ENCODE measurements around the gene TDRKH. TPM values are rescaled to one million over a fixed set of nuclear protein-coding genes. Genes with fewer than 3 reads are reported as not detected.
A peak's percentile ranks its signal among the peaks of the same experiment; 100 is the strongest.

TDRKH gene
- total and polyA plus RNA-seq, 2 of the 13 experiments (the other 11 are each of a cell fraction or from before 2014, with no cell fraction given): 3.9 to 5.4 TPM

DNA sequence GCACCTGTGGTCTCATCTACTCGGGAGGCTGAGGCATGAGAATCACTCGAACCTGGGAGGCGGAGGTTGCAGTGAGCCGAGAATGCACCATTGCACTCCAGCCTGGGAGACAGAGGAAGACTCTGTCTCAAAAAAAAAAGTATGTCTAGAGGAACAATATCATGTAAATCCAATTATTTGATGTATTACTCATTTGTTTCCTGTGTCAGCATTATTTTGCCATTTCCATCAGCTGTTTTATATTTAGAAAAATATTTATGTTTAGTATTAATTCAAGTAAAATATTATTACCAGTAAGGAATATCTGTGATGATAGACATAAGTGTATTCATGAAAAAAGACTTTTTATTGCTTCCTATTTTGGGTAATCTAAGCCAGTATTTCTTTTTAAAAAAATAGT lies 13.0 kb downstream of the TDRKH start:
- Histone ChIP-seq H2AFZ (ENCODE audit: low read length) (no peak overlapping the region), H3K79me2 (ENCODE audit: insufficient read depth, low read length) (no peaks in the 10 kb centered on the region), H3K36me3 (replicated peaks in 1 of 2; ENCODE audit: control insufficient read depth in 1 of 2, insufficient read depth in 2 of 2, low read length in 2 of 2) (no peaks in the 10 kb centered on the region; a peak in 1 of 5 replicates), H3K9me3 (ENCODE audit: low read length) (no peaks in the 10 kb centered on the region), H4K20me1 (ENCODE audit: insufficient read depth, low read length) (no peaks in the 10 kb centered on the region), H3K27me3 (ENCODE audit: control insufficient read depth in 1 of 2, insufficient read depth in 2 of 2, low read length in 2 of 2) (no peaks in the 10 kb centered on the region), H3K4me1 (ENCODE audit: insufficient read depth, low read length) (no peaks in the 10 kb centered on the region), H3K4me3 (replicated peaks in 1 of 3; ENCODE audit: insufficient read depth in 1 of 3, low read depth in 2 of 3, low read length in 3 of 3) (no peak overlapping the region), H3K9ac (ENCODE audit: insufficient read depth, low read depth, low read length) (no peak overlapping the region), H3K27ac (ENCODE audit: extremely low read length, insufficient read depth, low read length) (no peak overlapping the region), H3K4me2 (ENCODE audit: low read depth, low read length) (no peak overlapping the region)
- ChIA-PET POLR2A (interaction anchor here (1.4 kb wide), 1 partner anchor 14 kb away, joined by 3 read pairs; the partner anchor contains the start of gene MRPL9), CTCF (ENCODE audit: low intra/inter-chr PET ratio, low total read pairs) (no interaction called here)
- intact Hi-C loops (cut with micrococcal nuclease; ENCODE audit: unreplicated experiment) (no loop called here), in situ Hi-C loops (cut with HindIII; ENCODE audit: extremely low pct_ligation_motif_present, low pct_unique_long_range_greater_than_20kb) (no loop called here)
- no peak for TF ChIP-seq ZNF510 (CRISPR knock-in tag; IDR thresholded peaks at IDR 0.05; ENCODE audit: low read depth)
- TF ChIP-seq GPN1 (CRISPR knock-in tag; IDR thresholded peaks at IDR 0.05; ENCODE audit: borderline replicate concordance): no peak
- no peak for TF ChIP-seq SSRP1 (CRISPR knock-in tag; IDR thresholded peaks at IDR 0.05)
- TF ChIP-seq GABPA (IDR thresholded peaks at IDR 0.05; ENCODE audit: low read depth, low read length): no peak
- no peak for TF ChIP-seq GABPA (CRISPR knock-in tag; IDR thresholded peaks at IDR 0.05; ENCODE audit: low read depth)
- no peak for TF ChIP-seq ZNF451 (CRISPR knock-in tag; IDR thresholded peaks at IDR 0.05)
- no peak for TF ChIP-seq GATAD2A (CRISPR knock-in tag; IDR thresholded peaks at IDR 0.05)
- no peak for TF ChIP-seq ZNF33B (CRISPR knock-in tag; IDR thresholded peaks at IDR 0.05)
- TF ChIP-seq, protein P1, sequence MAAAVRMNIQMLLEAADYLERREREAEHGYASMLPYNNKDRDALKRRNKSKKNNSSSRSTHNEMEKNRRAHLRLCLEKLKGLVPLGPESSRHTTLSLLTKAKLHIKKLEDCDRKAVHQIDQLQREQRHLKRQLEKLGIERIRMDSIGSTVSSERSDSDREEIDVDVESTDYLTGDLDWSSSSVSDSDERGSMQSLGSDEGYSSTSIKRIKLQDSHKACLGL (CRISPR knock-in tag; IDR thresholded peaks at IDR 0.05): no peak
- no peak for TF ChIP-seq NFYC (CRISPR knock-in tag; IDR thresholded peaks at IDR 0.05)
- peak; percentile 35 to 79; a peak in 3 of 4 replicates for TF ChIP-seq MAFK (conservative IDR thresholded peaks at IDR 0.05 in 1 of 2, IDR thresholded peaks at IDR 0.05 in 1 of 2; ENCODE audit: low read length in 2 of 2)
- TF ChIP-seq MAFF (IDR thresholded peaks at IDR 0.05; ENCODE audit: low read depth, low read length): peak; percentile 58; the same call in 1 of the 2 replicates
- no peak for TF ChIP-seq TGIF2 (CRISPR knock-in tag; IDR thresholded peaks at IDR 0.05)
- TF ChIP-seq, protein P2, sequence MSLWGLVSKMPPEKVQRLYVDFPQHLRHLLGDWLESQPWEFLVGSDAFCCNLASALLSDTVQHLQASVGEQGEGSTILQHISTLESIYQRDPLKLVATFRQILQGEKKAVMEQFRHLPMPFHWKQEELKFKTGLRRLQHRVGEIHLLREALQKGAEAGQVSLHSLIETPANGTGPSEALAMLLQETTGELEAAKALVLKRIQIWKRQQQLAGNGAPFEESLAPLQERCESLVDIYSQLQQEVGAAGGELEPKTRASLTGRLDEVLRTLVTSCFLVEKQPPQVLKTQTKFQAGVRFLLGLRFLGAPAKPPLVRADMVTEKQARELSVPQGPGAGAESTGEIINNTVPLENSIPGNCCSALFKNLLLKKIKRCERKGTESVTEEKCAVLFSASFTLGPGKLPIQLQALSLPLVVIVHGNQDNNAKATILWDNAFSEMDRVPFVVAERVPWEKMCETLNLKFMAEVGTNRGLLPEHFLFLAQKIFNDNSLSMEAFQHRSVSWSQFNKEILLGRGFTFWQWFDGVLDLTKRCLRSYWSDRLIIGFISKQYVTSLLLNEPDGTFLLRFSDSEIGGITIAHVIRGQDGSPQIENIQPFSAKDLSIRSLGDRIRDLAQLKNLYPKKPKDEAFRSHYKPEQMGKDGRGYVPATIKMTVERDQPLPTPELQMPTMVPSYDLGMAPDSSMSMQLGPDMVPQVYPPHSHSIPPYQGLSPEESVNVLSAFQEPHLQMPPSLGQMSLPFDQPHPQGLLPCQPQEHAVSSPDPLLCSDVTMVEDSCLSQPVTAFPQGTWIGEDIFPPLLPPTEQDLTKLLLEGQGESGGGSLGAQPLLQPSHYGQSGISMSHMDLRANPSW (CRISPR knock-in tag; IDR thresholded peaks at IDR 0.05; ENCODE audit: borderline replicate concordance): no peak
- TF ChIP-seq SMAD9 (CRISPR knock-in tag; IDR thresholded peaks at IDR 0.05): no peak
- TF ChIP-seq JUNB (CRISPR knock-in tag; IDR thresholded peaks at IDR 0.05; ENCODE audit: borderline replicate concordance): no peak
- TF ChIP-seq, protein P3, sequence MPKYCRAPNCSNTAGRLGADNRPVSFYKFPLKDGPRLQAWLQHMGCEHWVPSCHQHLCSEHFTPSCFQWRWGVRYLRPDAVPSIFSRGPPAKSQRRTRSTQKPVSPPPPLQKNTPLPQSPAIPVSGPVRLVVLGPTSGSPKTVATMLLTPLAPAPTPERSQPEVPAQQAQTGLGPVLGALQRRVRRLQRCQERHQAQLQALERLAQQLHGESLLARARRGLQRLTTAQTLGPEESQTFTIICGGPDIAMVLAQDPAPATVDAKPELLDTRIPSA (CRISPR knock-in tag; IDR thresholded peaks at IDR 0.05; ENCODE audit: borderline replicate concordance): no peak
- FAIRE-seq (no peak), DNase-seq (ENCODE audit: low spot score) (no peak), ATAC-seq (no peak)
- no TSS peak for BruUV-seq (replicated peaks)
- 93% methylated on average over 4 of the region's 4 CpGs for WGBS (ENCODE audit: low lambda C conversion rate)
